Stimulated activated CD4-positive, alpha-beta T cell treated with anti-CD3 and anti-CD28 coated beads, Interleukin-4, amount 100 ng/mL, for 4 hours (primary cell): ENCODE data around the gene TAF6.

ENCODE experiments used
- DNase-seq, 2 experiments: peaks; one replicate each; pipeline ENCODE4 v3.0.0-alpha.2; 2020

Gene TAF6

GRCh38 chr7:100064162-100064561, 55.0 kb downstream of the TAF6 start:
- no peak for DNase-seq

GRCh38 chr7:100063376-100063775, 55.8 kb downstream of the TAF6 start:
- no peak for DNase-seq

- DNase-seq = no peak
Measured at GRCh38 chr7:100061518-100062193, 57.5 kb downstream of the TAF6 start.

- DNase-seq = no peak
Measured at GRCh38 chr7:100059251-100059739, 59.9 kb downstream of the TAF6 start.
